Stimulated activated naive CD4-positive, alpha-beta T cell treated with Interleukin-2 at 50 U/mL for 16 hours (primary cell): ENCODE results near the gene USP26.
"Not testable (repeated sequence)": the region's sequence is repeated elsewhere in the genome, so short reads cannot be mapped to it uniquely, and the experiment has no call there.

ENCODE experiments used
- DNase-seq: peaks from one replicate; lab custom pipeline; 2025; lab: John Stamatoyannopoulos, UW

Gene USP26

DNA sequence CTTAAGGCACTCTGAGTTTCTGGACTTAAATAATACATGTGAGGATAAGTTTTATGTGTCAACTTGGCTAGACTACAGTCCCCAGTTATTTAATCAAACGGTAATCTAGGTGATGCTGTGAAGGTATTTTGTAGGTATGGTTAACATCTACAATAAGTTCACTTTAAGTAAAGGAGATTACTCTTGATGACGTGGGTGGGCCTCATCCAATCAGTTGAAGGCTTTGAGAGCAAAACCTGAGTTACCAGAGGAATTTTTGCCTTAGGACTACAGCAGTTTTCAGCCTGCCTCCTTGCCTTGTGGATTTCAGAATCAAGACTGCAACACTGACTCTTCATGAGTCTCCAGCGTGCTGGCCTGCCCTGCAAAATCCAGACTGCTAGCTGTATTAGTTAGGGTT is 78.7 kb downstream of the USP26 start:
- no peak for DNase-seq

DNA sequence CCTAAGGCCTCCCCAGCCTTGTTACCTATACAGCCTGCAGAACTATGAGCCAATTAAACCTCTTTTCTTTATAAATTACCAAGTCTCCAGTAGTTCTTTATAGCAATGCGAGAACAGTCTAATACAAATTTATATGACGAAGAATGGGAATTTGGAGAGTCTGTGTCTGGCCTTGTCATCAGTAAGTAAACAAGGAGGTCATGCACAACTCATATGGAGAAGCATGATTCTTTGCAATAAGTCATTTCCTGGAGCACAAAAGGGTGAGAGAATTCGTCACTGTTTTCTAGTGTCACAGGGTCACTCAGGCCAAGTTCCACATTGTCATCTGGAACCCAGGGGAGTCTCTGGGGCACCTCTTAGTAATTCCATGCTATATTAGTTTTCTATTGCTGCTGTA is 89.5 kb downstream of the USP26 start:
- DNase-seq, result no peak

DNA sequence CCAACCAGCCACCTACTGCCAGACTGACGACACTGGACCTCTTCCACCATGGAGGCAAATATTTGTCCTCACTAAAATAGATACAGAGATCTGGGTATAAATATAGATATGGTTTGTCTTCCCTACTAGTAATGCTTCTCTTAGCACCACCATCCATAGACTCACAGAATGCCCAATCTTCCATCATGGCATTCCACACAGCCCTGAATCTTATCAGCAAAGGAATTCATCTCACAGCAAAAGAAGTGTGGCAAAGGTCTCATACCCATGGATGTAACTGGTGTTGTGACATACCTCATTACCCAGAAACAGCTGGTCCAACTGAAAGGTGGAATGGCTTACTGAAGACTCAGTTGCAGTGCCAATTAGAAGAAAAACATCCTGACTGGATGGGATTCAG is 91.3 kb downstream of the USP26 start:
- DNase-seq, result no peak

DNA sequence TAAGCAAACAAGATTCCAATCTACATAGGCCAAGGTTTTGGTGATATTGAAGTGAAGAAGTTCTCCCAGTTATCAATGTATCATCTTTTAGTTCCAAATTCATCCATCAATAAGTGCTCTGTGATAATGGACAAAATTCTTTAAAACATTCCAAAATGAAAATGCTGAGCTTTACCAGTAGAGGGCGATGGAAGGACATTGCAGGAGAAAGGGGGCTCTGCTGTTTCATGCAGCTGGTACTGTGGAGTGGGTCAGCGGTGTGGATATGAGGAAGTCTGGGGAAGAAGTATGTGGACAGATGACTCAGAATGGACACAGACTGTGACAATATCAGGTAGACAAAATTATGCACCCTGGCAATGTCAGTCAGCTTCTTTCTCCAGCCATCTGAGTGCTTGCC is 91.9 kb downstream of the USP26 start:
- DNase-seq, result no peak

DNA sequence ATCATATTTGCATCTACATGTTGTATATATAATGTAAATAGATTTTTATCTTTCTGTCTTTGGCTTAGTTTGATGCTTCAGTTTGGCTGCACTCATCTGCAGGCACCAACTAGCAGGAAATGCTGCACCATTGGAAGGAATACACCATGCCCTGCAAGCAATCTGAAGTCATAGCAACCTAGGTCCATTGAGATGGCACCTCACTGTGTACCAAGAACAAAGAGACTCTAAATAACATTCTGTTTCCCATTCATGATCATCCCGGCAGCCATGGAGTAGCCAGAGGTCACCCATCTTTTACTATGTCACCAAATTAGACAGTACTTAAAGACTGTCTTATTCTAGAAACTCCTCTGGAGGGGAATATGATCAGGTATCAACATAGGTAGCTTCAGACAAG is 97.7 kb downstream of the USP26 start:
- no peak for DNase-seq

DNA sequence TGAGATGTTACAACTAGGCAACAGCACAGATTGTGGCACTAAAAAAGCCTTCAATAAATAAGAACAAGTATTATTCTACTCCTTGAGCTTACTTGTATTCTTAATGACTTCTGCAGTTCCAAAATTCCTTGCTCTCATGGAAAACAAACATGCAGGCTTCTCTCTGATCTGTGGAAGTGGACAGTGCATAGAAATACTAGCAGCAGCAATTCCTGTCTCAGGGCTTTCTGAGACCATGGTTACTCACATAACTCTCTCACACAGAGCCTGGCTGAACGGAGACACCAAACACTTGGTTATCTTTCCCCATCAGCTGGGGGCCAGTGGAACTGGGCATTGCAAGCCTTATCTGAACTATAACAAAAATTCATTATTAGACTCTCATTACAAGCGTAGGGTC is 106.1 kb downstream of the USP26 start:
- DNase-seq, result no peak

DNA sequence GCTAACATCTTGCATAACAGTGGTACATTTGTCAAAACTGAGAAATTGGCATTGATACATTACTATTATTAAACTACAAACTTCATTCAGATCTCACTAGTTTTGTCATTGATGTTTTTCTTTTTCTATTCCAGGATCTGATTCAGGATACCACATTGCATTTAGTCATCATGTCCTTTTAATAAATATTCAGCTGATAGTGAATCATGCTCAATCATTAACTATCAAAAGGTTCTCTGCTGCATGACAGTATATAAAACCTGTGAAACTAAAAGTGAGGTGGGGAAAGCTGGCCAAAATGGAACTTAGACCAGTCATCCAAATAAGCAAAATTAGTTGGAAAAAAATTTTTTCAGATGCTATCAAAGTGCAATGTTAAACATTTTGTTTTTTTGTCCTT is 110.4 kb downstream of the USP26 start:
- DNase-seq, result no peak

DNA sequence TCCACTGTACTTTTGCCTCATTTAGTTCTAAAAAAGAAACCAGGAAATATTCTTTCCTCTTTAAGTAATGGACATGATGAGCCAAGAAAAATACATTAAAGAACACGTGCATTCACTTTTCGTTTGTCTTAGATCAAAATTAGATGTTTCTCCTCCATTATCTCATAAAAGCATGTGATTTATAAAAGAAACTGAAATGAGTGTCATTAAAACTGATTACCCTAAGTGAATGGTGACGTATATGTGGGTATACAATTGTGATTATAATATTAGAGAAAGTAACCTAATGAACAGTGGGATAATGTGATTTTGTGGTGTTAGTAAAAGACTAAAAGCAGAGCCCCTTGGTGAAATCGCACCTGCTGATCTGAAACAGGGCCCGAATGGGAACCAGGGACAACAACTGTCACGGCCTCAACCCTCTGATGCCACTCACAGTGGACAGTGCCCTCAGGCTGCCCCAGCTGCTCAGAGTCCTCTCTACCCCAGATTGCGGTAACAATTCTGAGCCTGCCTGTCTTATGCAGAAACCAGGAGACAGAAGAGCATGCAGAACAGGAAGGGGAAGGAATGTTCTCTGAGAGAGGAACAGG is 112.8 kb downstream of the USP26 start:
- DNase-seq, result no peak

DNA sequence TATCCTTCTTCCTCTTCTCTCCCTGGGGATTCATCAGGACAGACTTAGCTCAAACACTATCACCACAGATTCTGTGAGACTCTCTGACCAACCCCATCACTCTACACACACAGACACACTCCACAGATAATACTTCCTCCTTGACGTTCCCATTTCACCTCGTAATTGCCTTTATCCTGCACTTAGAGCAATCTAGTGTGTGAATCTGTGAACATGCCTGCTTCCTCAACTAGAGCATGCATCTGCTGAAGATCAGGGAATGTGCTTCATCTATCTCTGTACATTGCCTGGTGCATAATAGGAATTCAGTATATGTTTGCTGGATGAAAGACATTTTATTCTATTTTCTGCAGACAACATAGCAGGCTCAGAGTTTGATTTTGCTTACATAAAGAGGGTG is 113.4 kb downstream of the USP26 start:
- DNase-seq, result no peak

DNA sequence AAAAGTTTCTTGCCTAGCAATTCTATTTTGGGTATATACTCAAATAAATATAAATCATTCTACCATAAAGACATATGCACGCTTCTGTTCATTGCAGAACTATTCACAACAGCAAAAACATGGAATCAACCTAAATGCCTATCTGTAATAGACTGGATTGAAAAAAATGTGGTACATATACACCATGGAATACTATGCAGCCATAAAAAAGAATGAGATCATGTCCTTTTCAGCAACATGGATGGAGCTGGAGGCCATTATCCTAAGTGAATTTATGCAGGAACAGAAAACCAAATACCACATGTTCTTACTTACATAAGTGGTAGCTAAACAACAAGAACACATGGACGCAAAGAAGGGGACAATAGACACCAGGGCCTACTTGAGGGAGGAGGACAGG is 116.9 kb downstream of the USP26 start:
- DNase-seq, result not testable (repeated sequence)
